CD4-positive, CD25-positive, alpha-beta regulatory T cell (primary cell): ENCODE data around the gene LIMCH1. TPM values are rescaled to one million over a fixed set of nuclear protein-coding genes. Genes with fewer than 3 reads are reported as not detected.

Experiments used
- ATAC-seq, 2 donors: fragments of 150-1000 bp; cut with Tn5 transposase; one replicate each; pipeline ENCODE4 v1.10.0; 2021; ENCODE audit warnings: low read depth in 2 of 2, moderate number of reproducible peaks in 2 of 2, moderate library complexity in 1 of 2
- DNase-seq, 3 donors: peaks; one replicate each; pipeline versions ENCODE4 v3.0.0 to v3.0.0-alpha.2; 2012 to 2022; ENCODE audit warnings: mixed read lengths in 1 of 3
- H3K27ac ChIP-seq: one replicate; pipeline ENCODE4 v1.7.0; 2013; ENCODE audit warnings: mild to moderate bottlenecking, low read length; ENCODE audit not compliant: insufficient read depth, poor library complexity, severe bottlenecking
- H3K27me3 ChIP-seq: one replicate; pipeline ENCODE4 v1.7.0; 2013; ENCODE audit warnings: low read length; ENCODE audit not compliant: control insufficient read depth, insufficient read depth
- H3K36me3 ChIP-seq: one replicate; pipeline ENCODE4 v1.7.0; 2013; ENCODE audit warnings: mild to moderate bottlenecking, low read length, moderate library complexity; ENCODE audit not compliant: control insufficient read depth, insufficient read depth
- H3K4me1 ChIP-seq: 2 replicates; pipeline ENCODE4 v1.7.0; 2013; ENCODE audit warnings: mild to moderate bottlenecking, low read length; ENCODE audit not compliant: insufficient read depth, control insufficient read depth, poor library complexity, severe bottlenecking
- H3K4me3 ChIP-seq: one replicate; pipeline ENCODE4 v1.7.0; 2013; ENCODE audit warnings: low read depth, mild to moderate bottlenecking, low read length, moderate library complexity
- H3K9me3 ChIP-seq, 2 experiments: 1 replicate in 1 of 2; 2 replicates in 1 of 2; pipeline ENCODE4 v1.7.0; 2013; ENCODE audit warnings: low read length in 2 of 2, mild to moderate bottlenecking in 1 of 2, moderate library complexity in 1 of 2; ENCODE audit not compliant: control insufficient read depth in 2 of 2
- H3K27ac Mint-ChIP-seq, 3 donors: one replicate each; pipeline ENCODE4 v1.8.0; 2020 to 2022; ENCODE audit warnings: mild to moderate bottlenecking in 3 of 3, mixed read lengths in 3 of 3, moderate library complexity in 2 of 3
- H3K27me3 Mint-ChIP-seq: one replicate; pipeline ENCODE4 v1.8.0; 2022; ENCODE audit warnings: mild to moderate bottlenecking, mixed read lengths
- H3K36me3 Mint-ChIP-seq: one replicate; pipeline ENCODE4 v1.8.0; 2020; ENCODE audit warnings: mixed read lengths
- H3K4me1 Mint-ChIP-seq, 4 donors: one replicate each; pipeline ENCODE4 v1.8.0; 2020 to 2022; ENCODE audit warnings: mixed read lengths in 4 of 4, mild to moderate bottlenecking in 1 of 4
- H3K4me3 Mint-ChIP-seq, 4 donors: one replicate each; pipeline ENCODE4 v1.8.0; 2020 to 2022; ENCODE audit warnings: mild to moderate bottlenecking in 4 of 4, mixed read lengths in 4 of 4, moderate library complexity in 3 of 4
- H3K9me3 Mint-ChIP-seq, 7 donors: one replicate each; pipeline ENCODE4 v1.8.0; 2020 to 2022; ENCODE audit warnings: mixed read lengths in 7 of 7, mild to moderate bottlenecking in 3 of 7, moderate library complexity in 2 of 7
- polyA plus RNA-seq, 4 donors: library from polyadenylated mRNA; unstranded; fragments of 300-500 nt; fragmentation: Illumina TruSeq; gene quantifications; one replicate each; pipeline ENCODE4 v1.2.3, GENCODE V29; 2021
- total RNA-seq: library from RNA; stranded (reverse); gene quantifications from one replicate; pipeline ENCODE4 v1.2.3, GENCODE V29; 2022

LIMCH1 gene
- total and polyA plus RNA-seq, 5 donors from 2014 or later = 0.07 TPM; not detected in 4

DNA sequence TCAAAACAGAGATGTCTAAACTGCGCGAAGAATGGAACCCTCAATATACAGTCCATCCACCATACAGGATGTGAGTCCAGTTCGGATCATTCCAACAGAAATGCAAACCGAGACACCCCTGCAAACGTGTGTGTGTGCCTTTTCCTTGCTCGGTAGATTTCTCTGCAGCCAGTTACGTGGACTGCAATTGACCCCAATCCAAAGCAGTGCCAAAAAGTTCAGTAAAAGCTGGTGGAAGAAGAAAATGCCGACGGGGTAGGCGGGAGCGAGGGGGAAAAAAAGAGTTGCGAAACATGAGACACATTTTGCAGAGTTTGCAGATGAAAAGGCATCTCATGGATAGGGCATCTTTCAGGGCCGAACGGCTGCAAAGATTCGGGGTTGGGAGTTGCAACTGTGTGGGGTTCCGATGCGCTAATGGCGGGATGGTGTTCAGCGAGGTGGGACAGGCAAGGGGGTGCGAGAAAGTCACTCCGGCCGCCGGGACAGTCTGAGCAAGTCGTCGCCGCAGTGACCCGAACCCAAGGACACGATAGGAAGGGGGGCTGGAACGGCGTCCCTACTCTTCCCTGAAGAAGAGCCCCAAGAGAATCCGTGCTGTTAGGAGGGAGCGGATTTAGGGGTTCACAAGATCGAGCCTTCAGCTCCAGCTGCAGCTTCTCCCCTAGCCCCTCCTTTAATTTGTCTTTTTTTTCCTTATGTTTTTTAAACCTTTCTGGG lies 206.8 kb downstream of the LIMCH1 start:
- no peaks in the 10 kb centered on the region for H3K36me3 ChIP-seq
- no peak overlapping the region for H3K4me3 Mint-ChIP-seq
- DNase-seq (no peak), ATAC-seq (no peak)
- peaks cover 74% of the 10 kb centered on the region for H3K27me3 Mint-ChIP-seq
- H3K27ac ChIP-seq = no peak overlapping the region
- peaks cover 0 to 2% (median 0%) of the 10 kb centered on the region in 4 donors for H3K4me1 Mint-ChIP-seq
- H3K27ac Mint-ChIP-seq = no peak overlapping the region
- peaks cover 0 to 6% (median 4%) of the 10 kb centered on the region in 7 donors for H3K9me3 Mint-ChIP-seq
- H3K9me3 ChIP-seq = no peaks in the 10 kb centered on the region
- no peaks in the 10 kb centered on the region for H3K4me1 ChIP-seq
- H3K36me3 Mint-ChIP-seq = no peaks in the 10 kb centered on the region
- H3K4me3 ChIP-seq = no peak overlapping the region
- H3K27me3 ChIP-seq = peaks cover 28% of the 10 kb centered on the region

DNA sequence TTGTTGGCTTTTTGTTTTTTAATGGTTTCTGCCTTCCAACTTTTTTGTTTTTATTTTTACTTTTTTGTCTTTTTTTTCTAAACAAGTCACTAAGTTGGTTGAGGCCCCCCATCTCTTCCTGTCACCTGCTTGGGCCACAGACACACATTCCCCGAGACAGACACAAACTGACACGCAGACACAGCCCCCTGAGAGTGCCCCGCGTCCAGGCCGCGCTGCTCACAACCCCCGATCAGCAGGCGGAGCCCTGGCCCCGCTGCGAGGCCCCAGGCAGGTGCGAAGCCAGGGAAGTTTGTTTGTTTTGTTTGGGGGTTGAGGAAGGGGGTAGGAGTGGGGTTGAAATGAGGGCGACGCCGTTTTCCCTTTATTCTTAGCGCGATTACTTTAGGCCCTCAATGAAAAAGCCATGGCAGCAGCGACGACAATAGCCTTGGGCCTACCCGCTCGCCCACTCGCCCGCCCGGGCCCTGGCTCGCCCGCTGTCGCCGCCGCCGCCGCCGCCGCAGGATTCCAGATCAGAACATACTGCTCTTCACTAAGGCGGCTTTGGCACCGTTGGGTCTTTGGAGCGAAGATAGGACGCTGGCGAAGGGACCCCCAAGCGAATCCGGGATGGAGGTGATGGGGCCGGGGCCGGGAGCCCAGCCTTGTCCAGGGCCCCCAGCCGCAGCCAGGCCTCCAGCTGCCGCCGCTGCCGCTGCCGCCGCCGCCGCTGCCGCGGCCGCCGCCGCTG lies 207.5 kb downstream of the LIMCH1 start:
- Histone ChIP-seq H3K27ac (no peak overlapping the region), H3K4me1 (no peaks in the 10 kb centered on the region), H3K36me3 (no peaks in the 10 kb centered on the region), H3K27me3 (peaks cover 31% of the 10 kb centered on the region), H3K4me3 (no peak overlapping the region), H3K9me3 (no peaks in the 10 kb centered on the region)
- Mint-ChIP-seq H3K27ac (no peak overlapping the region), H3K27me3 (peaks cover 78% of the 10 kb centered on the region), H3K9me3 (peaks cover 0 to 6% (median 4%) of the 10 kb centered on the region in 7 donors), H3K36me3 (no peaks in the 10 kb centered on the region), H3K4me1 (peaks cover 0 to 2% (median 0%) of the 10 kb centered on the region in 4 donors), H3K4me3 (no peak overlapping the region)
- ATAC-seq (no peak), DNase-seq (no peak)

DNA sequence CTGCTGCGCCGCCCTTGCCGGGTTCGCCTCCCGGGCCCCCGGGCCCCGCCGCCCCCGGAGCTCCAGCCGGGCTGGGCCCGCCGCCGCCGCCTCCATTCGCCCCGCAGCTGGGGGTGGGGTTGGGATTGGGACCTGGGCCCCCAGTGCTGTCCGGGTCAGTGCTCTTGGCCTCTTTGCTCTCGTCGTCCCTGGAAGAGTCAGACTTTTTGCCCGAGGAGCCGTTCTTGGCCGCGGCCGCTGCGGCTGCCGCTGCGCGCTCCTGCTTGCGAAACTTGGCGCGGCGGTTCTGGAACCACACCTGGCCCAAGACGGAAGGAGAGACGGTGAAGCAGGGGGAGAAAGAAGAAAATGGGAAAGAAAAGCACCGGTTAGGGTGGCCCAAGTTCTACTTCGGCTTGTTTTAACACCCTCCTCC lies 208.1 kb downstream of the LIMCH1 start:
- Mint-ChIP-seq H3K27ac (no peak overlapping the region), H3K27me3 (peaks cover 79% of the 10 kb centered on the region), H3K4me3 (no peak overlapping the region), H3K4me1 (peaks cover 0 to 2% (median 0%) of the 10 kb centered on the region in 4 donors), H3K36me3 (no peaks in the 10 kb centered on the region), H3K9me3 (peaks cover 0 to 6% (median 4%) of the 10 kb centered on the region in 7 donors)
- H3K4me3 ChIP-seq = no peak overlapping the region
- H3K4me1 ChIP-seq = no peaks in the 10 kb centered on the region
- peaks cover 35% of the 10 kb centered on the region for H3K27me3 ChIP-seq
- DNase-seq (no peak), ATAC-seq (no peak)
- H3K36me3 ChIP-seq = no peaks in the 10 kb centered on the region
- H3K27ac ChIP-seq = no peak overlapping the region
- no peaks in the 10 kb centered on the region for H3K9me3 ChIP-seq

DNA sequence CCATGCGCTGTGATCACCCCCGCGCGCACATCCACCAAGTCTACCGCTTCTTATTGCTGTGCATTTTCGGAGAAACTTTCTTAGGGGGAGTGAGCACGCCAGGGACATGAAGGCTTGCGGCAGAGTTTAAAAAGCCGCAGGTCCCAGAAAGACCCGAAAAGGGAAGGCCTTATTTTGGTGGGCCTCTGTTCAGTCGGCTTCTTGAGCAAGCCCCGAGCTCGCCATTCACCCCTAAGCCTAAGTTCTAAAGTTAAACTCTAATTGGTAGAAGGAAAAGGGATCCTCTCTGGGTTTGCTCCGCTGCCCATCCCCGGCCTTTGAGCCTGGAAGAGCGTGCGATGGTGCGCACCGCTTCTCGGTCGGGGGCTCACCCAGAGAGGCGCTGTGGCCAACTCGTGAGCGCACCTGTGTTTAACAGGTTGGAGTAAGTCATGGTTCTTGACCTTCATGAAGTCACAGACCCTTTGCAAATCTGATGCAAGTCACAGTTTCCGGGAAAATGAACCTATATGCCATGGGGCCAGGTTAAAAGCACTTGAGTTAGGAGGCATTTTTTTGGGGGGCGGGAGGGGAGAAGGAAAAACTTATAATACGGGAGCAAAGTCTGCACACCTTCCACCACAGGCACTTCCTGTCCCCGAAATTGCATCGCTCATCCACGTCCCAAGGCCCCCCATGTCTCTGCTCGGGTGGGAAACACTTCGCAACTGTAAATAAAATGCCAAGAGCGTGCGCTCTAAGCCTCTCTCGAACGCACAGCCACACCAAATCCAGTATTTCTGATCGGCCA lies 208.7 kb downstream of the LIMCH1 start:
- Histone ChIP-seq H3K9me3 (no peaks in the 10 kb centered on the region), H3K27me3 (peaks cover 37% of the 10 kb centered on the region), H3K4me1 (no peaks in the 10 kb centered on the region), H3K27ac (no peak overlapping the region), H3K4me3 (no peak overlapping the region), H3K36me3 (no peaks in the 10 kb centered on the region)
- H3K9me3 Mint-ChIP-seq = peaks cover 0 to 6% (median 4%) of the 10 kb centered on the region in 7 donors
- peaks cover 77% of the 10 kb centered on the region for H3K27me3 Mint-ChIP-seq
- H3K27ac Mint-ChIP-seq = no peak overlapping the region
- peaks cover 0 to 2% (median 0%) of the 10 kb centered on the region in 4 donors for H3K4me1 Mint-ChIP-seq
- H3K36me3 Mint-ChIP-seq = no peaks in the 10 kb centered on the region
- ATAC-seq (no peak), DNase-seq (no peak)
- H3K4me3 Mint-ChIP-seq = no peak overlapping the region

DNA sequence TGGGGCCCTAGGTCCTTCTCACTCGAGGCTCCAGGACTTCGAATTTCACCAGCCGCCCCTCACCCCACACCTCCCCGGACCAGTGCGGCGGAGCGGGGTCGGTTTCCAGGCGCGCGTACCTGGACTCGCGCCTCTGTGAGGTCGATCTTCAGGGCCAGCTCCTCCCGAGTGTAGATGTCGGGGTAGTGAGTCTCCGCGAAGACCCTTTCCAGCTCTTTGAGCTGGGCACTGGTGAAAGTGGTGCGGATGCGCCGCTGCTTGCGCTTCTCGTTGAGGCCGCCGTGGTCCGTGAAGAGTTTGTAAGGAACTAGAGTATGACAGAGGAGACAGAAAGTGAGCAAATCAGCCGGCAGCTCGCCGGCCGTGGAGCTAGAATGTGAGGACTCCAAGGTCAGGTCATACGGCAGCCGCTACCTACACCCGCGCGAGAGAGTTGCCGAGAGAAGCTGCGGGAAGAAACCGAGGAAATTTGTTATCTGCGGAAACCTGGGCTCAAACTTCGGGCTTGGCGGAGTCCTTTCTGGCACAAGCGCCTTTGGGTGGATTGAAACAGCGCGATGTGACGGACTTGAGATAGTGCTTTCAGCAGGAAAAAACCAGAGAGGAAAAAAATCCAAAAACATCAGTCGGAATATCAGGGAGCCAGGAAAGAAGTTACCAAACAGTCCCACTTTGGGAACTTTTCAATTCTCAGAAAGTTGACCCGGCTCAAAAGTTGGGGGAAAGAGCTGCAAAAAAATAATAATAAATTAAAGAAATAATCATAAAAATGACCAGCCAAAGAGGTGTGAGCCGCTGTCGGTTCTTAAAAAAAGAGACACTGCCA lies 209.5 kb downstream of the LIMCH1 start:
- no peak overlapping the region for H3K4me3 ChIP-seq
- H3K36me3 ChIP-seq = no peaks in the 10 kb centered on the region
- peaks cover 43% of the 10 kb centered on the region for H3K27me3 ChIP-seq
- H3K27ac ChIP-seq = no peak overlapping the region
- H3K36me3 Mint-ChIP-seq = no peaks in the 10 kb centered on the region
- H3K4me3 Mint-ChIP-seq = no peak overlapping the region
- no peak overlapping the region for H3K27ac Mint-ChIP-seq
- H3K4me1 ChIP-seq = no peaks in the 10 kb centered on the region
- ATAC-seq = no peak
- H3K27me3 Mint-ChIP-seq = peaks cover 79% of the 10 kb centered on the region
- H3K9me3 ChIP-seq = no peaks in the 10 kb centered on the region
- DNase-seq = no peak
- peaks cover 0 to 8% (median 4%) of the 10 kb centered on the region in 7 donors for H3K9me3 Mint-ChIP-seq
- peaks cover 0 to 2% (median 0%) of the 10 kb centered on the region in 4 donors for H3K4me1 Mint-ChIP-seq

DNA sequence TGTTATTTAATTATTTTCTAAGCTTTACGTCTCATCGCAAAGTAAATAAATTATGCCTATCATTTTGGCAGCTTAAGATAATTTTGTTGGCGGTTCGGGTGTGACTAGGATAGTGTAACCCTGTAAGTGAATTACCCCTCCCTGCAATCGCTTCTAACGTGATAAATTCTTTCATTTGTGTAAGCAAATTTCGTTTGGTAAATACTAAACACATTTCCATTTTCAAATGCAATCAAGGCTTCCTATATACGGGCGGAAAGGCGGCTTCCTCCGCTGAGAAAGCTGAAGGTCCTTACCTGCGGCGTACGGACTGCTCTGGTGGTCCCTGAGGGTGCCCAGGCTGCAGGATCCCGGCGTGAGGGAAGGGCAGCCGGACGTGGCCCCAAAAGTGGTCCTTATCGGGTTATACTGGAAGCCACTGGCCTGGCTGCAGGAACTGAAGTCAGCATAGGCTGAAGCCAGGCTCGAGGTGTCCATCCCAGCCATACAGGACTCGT lies 210.2 kb downstream of the LIMCH1 start:
- no peak overlapping the region for H3K27ac Mint-ChIP-seq
- Histone ChIP-seq H3K4me3 (no peak overlapping the region), H3K27ac (no peak overlapping the region), H3K4me1 (no peaks in the 10 kb centered on the region), H3K27me3 (peaks cover 45% of the 10 kb centered on the region), H3K9me3 (no peaks in the 10 kb centered on the region), H3K36me3 (no peaks in the 10 kb centered on the region)
- no peak for ATAC-seq
- DNase-seq = no peak
- peaks cover 0 to 2% (median 0%) of the 10 kb centered on the region in 4 donors for H3K4me1 Mint-ChIP-seq
- H3K9me3 Mint-ChIP-seq = peaks cover 0 to 10% (median 4%) of the 10 kb centered on the region in 7 donors
- H3K36me3 Mint-ChIP-seq = no peaks in the 10 kb centered on the region
- no peak overlapping the region for H3K4me3 Mint-ChIP-seq
- peaks cover 86% of the 10 kb centered on the region for H3K27me3 Mint-ChIP-seq
